Mesenchymal stem cell (in vitro differentiated cells and primary cell): ENCODE data around the gene ZNF592.

Experiments
- DNase-seq: peaks from one replicate; pipeline ENCODE4 v3.0.0-alpha.2; 2013
- H2AFZ ChIP-seq: one replicate; pipeline ENCODE4 v1.6.1; 2013; ENCODE audit warnings: low read depth, mild to moderate bottlenecking, control low read depth, inconsistent platforms, low read length, moderate library complexity
- H2AK5ac ChIP-seq: 2 replicates; pipeline ENCODE4 v1.6.1; 2013; ENCODE audit warnings: low read length, moderate library complexity, mild to moderate bottlenecking, inconsistent platforms; ENCODE audit not compliant: severe bottlenecking
- H2BK120ac ChIP-seq: one replicate; pipeline ENCODE4 v1.6.1; 2013; ENCODE audit warnings: low read depth, mild to moderate bottlenecking, inconsistent platforms, low read length, moderate library complexity
- H2BK12ac ChIP-seq, 2 experiments: one replicate each; pipeline ENCODE4 v1.6.1; 2013; ENCODE audit warnings: inconsistent platforms in 2 of 2, low read length in 2 of 2, mild to moderate bottlenecking in 2 of 2, moderate library complexity in 2 of 2, control low read depth in 1 of 2
- H2BK15ac ChIP-seq: one replicate; pipeline ENCODE4 v1.6.1; 2013; ENCODE audit warnings: mild to moderate bottlenecking, low read depth, inconsistent platforms; ENCODE audit not compliant: poor library complexity, severe bottlenecking
- H2BK5ac ChIP-seq: 2 replicates; pipeline ENCODE4 v1.6.1; 2013; ENCODE audit warnings: low read depth, mild to moderate bottlenecking, low read length, control low read depth, inconsistent platforms; ENCODE audit not compliant: poor library complexity, severe bottlenecking
- H3K14ac ChIP-seq, 2 experiments: one replicate each; pipeline ENCODE4 v1.6.1; 2013; ENCODE audit warnings: inconsistent platforms in 2 of 2, low read length in 2 of 2, control low read depth in 1 of 2, mild to moderate bottlenecking in 1 of 2, moderate library complexity in 1 of 2
- H3K18ac ChIP-seq, 2 experiments: one replicate each; pipeline ENCODE4 v1.6.1; 2013; ENCODE audit warnings: inconsistent platforms in 2 of 2, low read length in 2 of 2, control low read depth in 1 of 2, low read depth in 1 of 2, mild to moderate bottlenecking in 1 of 2
- H3K23ac ChIP-seq, 2 experiments: one replicate each; pipeline ENCODE4 v1.6.1; 2013; ENCODE audit warnings: inconsistent platforms in 2 of 2, low read length in 2 of 2, mild to moderate bottlenecking in 2 of 2, moderate library complexity in 2 of 2, control low read depth in 1 of 2
- H3K27ac ChIP-seq: 2 replicates; pipeline ENCODE4 v1.5.1; 2013; ENCODE audit warnings: mild to moderate bottlenecking, moderate library complexity, low read length, control low read depth, inconsistent platforms; ENCODE audit not compliant: poor library complexity, severe bottlenecking
- H3K27me3 ChIP-seq, 2 experiments: 2 replicates each; pipeline versions ENCODE4 v1.6.1 to v1.7.0; 2013; ENCODE audit warnings: low read length in 2 of 2, mild to moderate bottlenecking in 2 of 2, moderate library complexity in 2 of 2, control low read depth in 1 of 2, inconsistent platforms in 1 of 2; ENCODE audit not compliant: control insufficient read depth in 1 of 2, insufficient read depth in 1 of 2
- H3K36me3 ChIP-seq, 2 experiments: 2 replicates each; pipeline versions ENCODE4 v1.6.1 to v1.7.0; 2013; ENCODE audit warnings: low read length in 2 of 2, control low read depth in 1 of 2, inconsistent platforms in 1 of 2, low read depth in 1 of 2, mild to moderate bottlenecking in 1 of 2; ENCODE audit not compliant: insufficient read depth in 2 of 2, control insufficient read depth in 1 of 2
- H3K4ac ChIP-seq, 2 experiments: one replicate each; pipeline ENCODE4 v1.6.1; 2013; ENCODE audit warnings: inconsistent platforms in 2 of 2, low read length in 2 of 2, mild to moderate bottlenecking in 2 of 2, moderate library complexity in 2 of 2, control low read depth in 1 of 2, low read depth in 1 of 2
- H3K4me1 ChIP-seq: 2 replicates; pipeline ENCODE4 v1.6.1; 2013; ENCODE audit warnings: low read depth, low read length, control low read depth; ENCODE audit not compliant: control insufficient read depth, insufficient read depth
- H3K4me2 ChIP-seq: 2 replicates; pipeline ENCODE4 v1.6.1; 2013; ENCODE audit warnings: low read length, mild to moderate bottlenecking, inconsistent platforms; ENCODE audit not compliant: poor library complexity, severe bottlenecking
- H3K4me3 ChIP-seq, 2 experiments: 2 replicates each; pipeline versions ENCODE4 v1.5.1 to v1.7.0; 2013; ENCODE audit warnings: low read length in 2 of 2, mild to moderate bottlenecking in 2 of 2, control low read depth in 1 of 2, low read depth in 1 of 2; ENCODE audit not compliant: insufficient read depth in 1 of 2
- H3K79me1 ChIP-seq: replicated peaks from 2 replicates; pipeline ENCODE4 v1.6.1; 2013; ENCODE audit warnings: mild to moderate bottlenecking, control low read depth, low read length, inconsistent platforms; ENCODE audit not compliant: poor library complexity, severe bottlenecking
- H3K9ac ChIP-seq: 2 replicates; pipeline ENCODE4 v1.7.0; 2013; ENCODE audit warnings: mild to moderate bottlenecking, low read length, moderate library complexity
- H3K9me3 ChIP-seq: 2 replicates; pipeline ENCODE4 v1.7.0; 2013; ENCODE audit warnings: mild to moderate bottlenecking, low read length; ENCODE audit not compliant: control insufficient read depth
- H4K8ac ChIP-seq: one replicate; pipeline ENCODE4 v1.6.1; 2013; ENCODE audit warnings: inconsistent platforms, mild to moderate bottlenecking, low read length, moderate library complexity
- H4K91ac ChIP-seq: one replicate; pipeline ENCODE4 v1.6.1; 2013; ENCODE audit warnings: mild to moderate bottlenecking, low read length, inconsistent platforms
- WGBS: methylation state at CpG from one replicate; pipeline ENCODE4 v1.1.7; 2013; ENCODE audit warnings: mixed read lengths; 5-methylcytosine and 5-hydroxymethylcytosine counted together

Gene ZNF592

GRCh38 chr15:84822653-84823281 lies 74.4 kb downstream of the ZNF592 start:
- no peaks in the 10 kb centered on the region for H3K79me1 ChIP-seq
- no peak overlapping the region for H2AK5ac ChIP-seq
- H3K4me2 ChIP-seq: no peak overlapping the region
- no peak overlapping the region for H2BK12ac ChIP-seq
- H2BK120ac ChIP-seq: no peak overlapping the region
- H4K91ac ChIP-seq: no peak overlapping the region
- H3K23ac ChIP-seq: no peak overlapping the region
- no peak overlapping the region for H3K9ac ChIP-seq
- peaks cover 5 to 19% of the 10 kb centered on the region in 2 experiments for H3K27me3 ChIP-seq
- no peaks in the 10 kb centered on the region for H3K9me3 ChIP-seq
- no peak overlapping the region for H3K4ac ChIP-seq
- H2BK15ac ChIP-seq: no peak overlapping the region
- H3K36me3 ChIP-seq: no peaks in the 10 kb centered on the region
- WGBS: 95% methylated on average over 4 of the region's 4 CpGs
- no peak overlapping the region for H3K18ac ChIP-seq
- no peak overlapping the region for H4K8ac ChIP-seq
- H3K4me3 ChIP-seq: no peak overlapping the region
- no peak overlapping the region for H3K14ac ChIP-seq
- peaks cover 8% of the 10 kb centered on the region for H3K4me1 ChIP-seq
- H2AFZ ChIP-seq: no peak overlapping the region
- no peak overlapping the region for H3K27ac ChIP-seq
- no peak for DNase-seq
- H2BK5ac ChIP-seq: no peak overlapping the region

GRCh38 chr15:84823282-84823878 lies 75.0 kb downstream of the ZNF592 start:
- Histone ChIP-seq H3K79me1 (no peaks in the 10 kb centered on the region), H3K23ac (no peak overlapping the region), H4K91ac (no peak overlapping the region), H3K27me3 (peaks cover 5 to 24% of the 10 kb centered on the region in 2 experiments), H3K4ac (no peak overlapping the region), H2BK15ac (no peak overlapping the region), H3K9ac (no peak overlapping the region), H2AK5ac (no peak overlapping the region), H3K4me3 (no peak overlapping the region), H3K14ac (no peak overlapping the region), H3K27ac (no peak overlapping the region), H3K4me2 (no peak overlapping the region), H2BK120ac (no peak overlapping the region), H2BK12ac (no peak overlapping the region), H2BK5ac (no peak overlapping the region), H3K18ac (no peak overlapping the region), H2AFZ (no peak overlapping the region), H3K4me1 (peaks cover 4% of the 10 kb centered on the region), H4K8ac (no peak overlapping the region), H3K36me3 (no peaks in the 10 kb centered on the region), H3K9me3 (no peaks in the 10 kb centered on the region)
- DNase-seq: no peak
- WGBS: 99% methylated on average over 3 of the region's 3 CpGs

- H3K18ac ChIP-seq: no peak overlapping the region
- no peak overlapping the region for H2AFZ ChIP-seq
- no peak overlapping the region for H2BK5ac ChIP-seq
- no peak overlapping the region for H2BK15ac ChIP-seq
- H4K8ac ChIP-seq: no peak overlapping the region
- no peak overlapping the region for H2BK12ac ChIP-seq
- no peak overlapping the region for H3K4ac ChIP-seq
- DNase-seq: no peak
- H3K9me3 ChIP-seq: no peaks in the 10 kb centered on the region
- no peak overlapping the region for H3K4me2 ChIP-seq
- no peak overlapping the region for H3K23ac ChIP-seq
- no peak overlapping the region for H3K4me3 ChIP-seq
- H2BK120ac ChIP-seq: no peak overlapping the region
- no peak overlapping the region for H3K27ac ChIP-seq
- no peaks in the 10 kb centered on the region for H3K36me3 ChIP-seq
- H2AK5ac ChIP-seq: no peak overlapping the region
- H3K79me1 ChIP-seq: no peaks in the 10 kb centered on the region
- peaks cover 4% of the 10 kb centered on the region for H3K4me1 ChIP-seq
- no peak overlapping the region for H3K9ac ChIP-seq
- peaks cover 5 to 22% of the 10 kb centered on the region in 2 experiments for H3K27me3 ChIP-seq
- WGBS: 90% methylated on average over 6 of the region's 6 CpGs
- no peak overlapping the region for H4K91ac ChIP-seq
- no peak overlapping the region for H3K14ac ChIP-seq
These were observed 76.0 kb downstream of the ZNF592 start for GRCh38 chr15:84824260-84825007.

GRCh38 chr15:84826369-84826823 lies 78.0 kb downstream of the ZNF592 start:
- Histone ChIP-seq H3K4me3 (no peak overlapping the region), H4K8ac (no peak overlapping the region), H3K4me2 (no peak overlapping the region), H3K9me3 (no peaks in the 10 kb centered on the region), H2AFZ (no peak overlapping the region), H3K23ac (no peak overlapping the region), H2BK12ac (no peak overlapping the region), H3K27ac (no peak overlapping the region), H2BK120ac (no peak overlapping the region), H4K91ac (no peak overlapping the region), H3K14ac (no peak overlapping the region), H2BK15ac (no peak overlapping the region), H3K79me1 (no peaks in the 10 kb centered on the region), H2BK5ac (no peak overlapping the region), H3K9ac (no peak overlapping the region), H3K4me1 (peaks cover 2% of the 10 kb centered on the region), H2AK5ac (no peak overlapping the region), H3K27me3 (peaks cover 5 to 21% of the 10 kb centered on the region in 2 experiments), H3K18ac (peak overlapping the region in 1 of 2 experiments; percentile 0), H3K4ac (no peak overlapping the region), H3K36me3 (no peaks in the 10 kb centered on the region)
- 72% methylated on average over 6 of the region's 6 CpGs for WGBS
- DNase-seq: no peak
